NCI-H1105 treated with DMSO at 0.1 percent for 48 hours (cell line): ENCODE measurements around the gene ZFPL1.
"Not testable (repeated sequence)": the region's sequence is repeated elsewhere in the genome, so short reads cannot be mapped to it uniquely, and the experiment has no call there.

ENCODE experiments used
- DNase-seq: peaks from one replicate; lab custom pipeline; 2025; lab: John Stamatoyannopoulos, UW

ZFPL1 gene

GRCh38 chr11:65115361-65116082 is 31.5 kb downstream of the ZFPL1 start:
- DNase-seq = no peak

GRCh38 chr11:65116370-65117205 is 32.6 kb downstream of the ZFPL1 start:
- DNase-seq = peak; percentile 7

GRCh38 chr11:65117206-65118096 is 33.4 kb downstream of the ZFPL1 start, which contains the start of gene ZNHIT2:
TSS of gene ZNHIT2 (minus strand) at chr11:65117701. CDS start at chr11:65117653, 48 bp downstream.
- peak; percentile 98 for DNase-seq

- no peak for DNase-seq
Observed at GRCh38 chr11:65118097-65118837, 34.2 kb downstream of the ZFPL1 start.

- DNase-seq = not testable (repeated sequence)
Observed at GRCh38 chr11:65118891-65119669, 35.1 kb downstream of the ZFPL1 start.

GRCh38 chr11:65119670-65119995 is 35.6 kb downstream of the ZFPL1 start:
- no peak for DNase-seq

GRCh38 chr11:65120831-65121230 is 36.8 kb downstream of the ZFPL1 start:
- no peak for DNase-seq

- no peak for DNase-seq
Observed at GRCh38 chr11:65121447-65121864, 37.4 kb downstream of the ZFPL1 start.

GRCh38 chr11:65121865-65122696 is 38.1 kb downstream of the ZFPL1 start, which contains the start of the genes FAU and MRPL49:
TSS of gene FAU (minus strand) at chr11:65122134. CDS start at chr11:65121813, 321 bp downstream.
TSS of gene MRPL49 (plus strand) at chr11:65122321. CDS start at chr11:65122347, 26 bp downstream.
- DNase-seq = peak; percentile 99

GRCh38 chr11:65124480-65125196 is 40.6 kb downstream of the ZFPL1 start:
- DNase-seq = no peak

- DNase-seq = no peak
Observed at GRCh38 chr11:65125197-65126056, 41.4 kb downstream of the ZFPL1 start.

- DNase-seq = no peak
Observed at GRCh38 chr11:65126624-65127274, 42.7 kb downstream of the ZFPL1 start.

GRCh38 chr11:65127473-65128181 is 43.6 kb downstream of the ZFPL1 start:
- no peak for DNase-seq

GRCh38 chr11:65128182-65129145 is 44.4 kb downstream of the ZFPL1 start:
- no peak for DNase-seq

GRCh38 chr11:65129649-65130441 is 45.8 kb downstream of the ZFPL1 start:
- no peak for DNase-seq
